ENCODE measurements around the gene ZFP64. TPM values are rescaled to one million over a fixed set of nuclear protein-coding genes. Genes with fewer than 3 reads are reported as not detected.

Gene ZFP64
- polyA plus RNA-seq, 2 of the 4 experiments (the other 2 are of a cell fraction): 14.4 to 22.0 TPM

DNA sequence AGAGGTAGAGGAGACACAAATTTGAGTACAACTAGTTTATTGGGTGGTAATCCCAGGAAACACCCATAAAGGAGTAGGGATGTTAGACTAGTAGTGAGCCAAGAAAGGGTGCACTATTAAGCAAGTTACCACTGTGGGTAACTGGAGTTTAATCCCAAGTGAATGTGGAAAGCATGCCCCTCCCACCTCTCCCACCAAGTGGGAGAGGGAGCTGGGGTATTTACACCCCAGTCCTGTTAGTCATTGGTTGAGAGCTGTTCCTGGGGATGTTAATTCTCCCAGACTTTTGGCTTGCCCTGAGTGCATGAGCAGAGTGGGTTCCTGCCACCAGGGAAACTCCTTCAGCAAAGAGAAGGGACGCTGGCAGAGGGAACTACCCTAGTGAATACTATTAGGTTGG is 49.2 kb upstream of the ZFP64 start:
- no peak for FAIRE-seq

DNA sequence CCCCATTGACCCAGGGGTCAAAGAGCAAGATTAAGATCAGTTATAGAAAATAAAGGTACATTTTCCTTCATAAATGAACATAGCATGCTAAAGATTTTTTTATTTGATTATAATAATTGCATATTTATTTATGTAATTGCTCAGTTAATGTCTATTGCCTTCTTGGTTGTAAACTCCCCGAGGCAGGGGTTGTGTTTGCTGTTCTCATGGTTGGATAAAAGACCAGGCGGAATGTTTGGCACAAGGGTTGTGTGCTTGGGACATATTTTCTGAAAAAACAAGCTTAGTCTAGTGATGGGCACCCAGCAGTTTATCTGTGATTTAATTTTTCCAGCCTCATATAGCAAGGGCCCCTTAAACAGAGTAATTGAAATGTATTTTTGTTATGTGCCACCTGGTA is 47.5 kb upstream of the ZFP64 start:
- H3K4me3 ChIP-seq: no peak overlapping the region
- FAIRE-seq (no peak), ATAC-seq (no peak), DNase-seq (ENCODE audit: low read depth in 1 of 2, low spot score in 1 of 2) (no peak)
- H3K4me2 ChIP-seq: no peak overlapping the region
- ChIA-PET POLR2A (no interaction called here), CTCF (interaction anchor here (1.2 to 1.3 kb wide), 2 partner anchors 8 to 62 kb away, joined by 3 read pairs; no protein-coding TSS in a partner anchor)
- H3K9me3 ChIP-seq: no peaks in the 10 kb centered on the region
- H3K27ac ChIP-seq: no peak overlapping the region
- H3K4me1 ChIP-seq: 0 out of 3 replicates have a peak, but pooled peaks cover 3% of the 10 kb centered on the region
- WGBS (ENCODE audit: missing lambda C conversion rate): 38% methylated on average over 2 of the region's 2 CpGs
- TF ChIP-seq SREBF2 (IDR thresholded peaks at IDR 0.05) (no peak), EHMT2 (IDR thresholded peaks at IDR 0.05; ENCODE audit: low read depth) (no peak), HOXB5 (CRISPR knock-in tag; IDR thresholded peaks at IDR 0.05) (no peak), FOXS1 (CRISPR knock-in tag; IDR thresholded peaks at IDR 0.05) (no peak), FOSL2 (IDR thresholded peaks at IDR 0.05) (no peak), FOSL2 (CRISPR knock-in tag; IDR thresholded peaks at IDR 0.05) (no peak), GATA3 (IDR thresholded peaks at IDR 0.05; ENCODE audit: borderline replicate concordance) (no peak), MAFK (IDR thresholded peaks at IDR 0.05; ENCODE audit: partially characterized antibody) (no peak), ZNF302 (CRISPR knock-in tag; IDR thresholded peaks at IDR 0.05) (no peak)
- TF ChIP-seq, protein P1, sequence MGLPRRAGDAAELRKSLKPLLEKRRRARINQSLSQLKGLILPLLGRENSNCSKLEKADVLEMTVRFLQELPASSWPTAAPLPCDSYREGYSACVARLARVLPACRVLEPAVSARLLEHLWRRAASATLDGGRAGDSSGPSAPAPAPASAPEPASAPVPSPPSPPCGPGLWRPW (IDR thresholded peaks at IDR 0.05): no peak

More for the DNA sequence above, 49.2 kb upstream of the ZFP64 start:
- CTCF ChIA-PET: interaction anchor here (1.3 kb wide), 1 partner anchor 142 kb away, joined by 3 read pairs; no protein-coding TSS in a partner anchor
- 0 out of 3 replicates have a peak, but pooled peaks cover 3% of the 10 kb centered on the region for H3K4me1 ChIP-seq
- WGBS (ENCODE audit: missing lambda C conversion rate): 82% methylated on average over 1 of the region's 1 CpG
- no peak for ATAC-seq
- DNase-seq (ENCODE audit: low read depth in 1 of 2, low spot score in 1 of 2): no peak
- H3K27ac ChIP-seq: no peak overlapping the region
- H3K4me3 ChIP-seq: no peak overlapping the region
- no peak for TF ChIP-seq CBX8 (IDR thresholded peaks at IDR 0.05)
- no peak for TF ChIP-seq PHF8 (IDR thresholded peaks at IDR 0.05; ENCODE audit: borderline replicate concordance, low read depth)
- no peak for TF ChIP-seq EHMT2 (IDR thresholded peaks at IDR 0.05; ENCODE audit: low read depth)
- no peak for TF ChIP-seq NFE2L2 (conservative IDR thresholded peaks at IDR 0.05; ENCODE audit: low read length)
- no peak for TF ChIP-seq HOXB5 (CRISPR knock-in tag; IDR thresholded peaks at IDR 0.05)
- no peak for TF ChIP-seq RFX5 (IDR thresholded peaks at IDR 0.05)
- no peak for TF ChIP-seq EHF (CRISPR knock-in tag; IDR thresholded peaks at IDR 0.05)
- no peak for TF ChIP-seq FOSL2 (IDR thresholded peaks at IDR 0.05)
- no peak for TF ChIP-seq FOSL2 (CRISPR knock-in tag; IDR thresholded peaks at IDR 0.05)
- TF ChIP-seq, protein P1 (IDR thresholded peaks at IDR 0.05): no peak
- TF ChIP-seq, protein P2, sequence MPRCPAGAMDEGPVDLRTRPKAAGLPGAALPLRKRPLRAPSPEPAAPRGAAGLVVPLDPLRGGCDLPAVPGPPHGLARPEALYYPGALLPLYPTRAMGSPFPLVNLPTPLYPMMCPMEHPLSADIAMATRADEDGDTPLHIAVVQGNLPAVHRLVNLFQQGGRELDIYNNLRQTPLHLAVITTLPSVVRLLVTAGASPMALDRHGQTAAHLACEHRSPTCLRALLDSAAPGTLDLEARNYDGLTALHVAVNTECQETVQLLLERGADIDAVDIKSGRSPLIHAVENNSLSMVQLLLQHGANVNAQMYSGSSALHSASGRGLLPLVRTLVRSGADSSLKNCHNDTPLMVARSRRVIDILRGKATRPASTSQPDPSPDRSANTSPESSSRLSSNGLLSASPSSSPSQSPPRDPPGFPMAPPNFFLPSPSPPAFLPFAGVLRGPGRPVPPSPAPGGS (IDR thresholded peaks at IDR 0.05): no peak
- POLR2A ChIA-PET: no interaction called here
- no peaks in the 10 kb centered on the region for H3K9me3 ChIP-seq
- H3K4me2 ChIP-seq: no peak overlapping the region

DNA sequence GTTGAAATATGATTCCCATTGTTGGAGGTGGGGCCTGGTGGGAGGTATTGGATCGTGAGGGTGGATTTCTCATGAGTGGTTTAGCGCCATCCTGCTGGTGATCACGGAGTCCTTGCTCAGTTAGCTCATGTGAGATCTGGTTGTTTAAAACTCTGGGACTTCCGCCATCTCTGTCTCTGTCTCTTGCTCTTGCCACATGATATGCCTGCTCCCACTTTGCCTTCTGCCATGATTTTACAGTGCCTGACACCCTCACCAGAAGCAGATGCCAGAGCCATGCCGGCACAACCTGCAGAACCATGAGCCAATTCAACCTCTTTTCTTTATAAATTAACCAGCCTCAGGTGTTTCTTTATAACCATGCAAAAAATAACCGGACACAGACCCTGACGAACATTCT is 44.7 kb upstream of the ZFP64 start:
- no peak overlapping the region for H3K4me3 ChIP-seq
- CTCF ChIA-PET: no interaction called here
- POLR2A ChIA-PET: no interaction called here
- DNase-seq (ENCODE audit: low read depth in 1 of 2, low spot score in 1 of 2) (no peak), ATAC-seq (no peak), FAIRE-seq (no peak)
- no peak overlapping the region for H3K27ac ChIP-seq
- 68% methylated on average over 7 of the region's 7 CpGs for WGBS (ENCODE audit: missing lambda C conversion rate)
- H3K4me2 ChIP-seq: no peak overlapping the region
- H3K9me3 ChIP-seq: no peaks in the 10 kb centered on the region
- TF ChIP-seq, protein P2 (IDR thresholded peaks at IDR 0.05): no peak
- TF ChIP-seq TP53 (CRISPR knock-in tag; IDR thresholded peaks at IDR 0.05) (no peak), FOSL2 (IDR thresholded peaks at IDR 0.05) (no peak), FOSL2 (CRISPR knock-in tag; IDR thresholded peaks at IDR 0.05) (no peak), KDM5A (IDR thresholded peaks at IDR 0.05) (no peak), RARB (CRISPR knock-in tag; IDR thresholded peaks at IDR 0.05) (no peak), HOXB13 (CRISPR knock-in tag; IDR thresholded peaks at IDR 0.05; ENCODE audit: low read depth) (no peak), ESRRA (IDR thresholded peaks at IDR 0.05; ENCODE audit: borderline replicate concordance, low read length) (no peak), POLR2A (IDR thresholded peaks at IDR 0.05; ENCODE audit: low read length) (no peak), RAD21 (conservative IDR thresholded peaks at IDR 0.05 in 1 of 2, IDR thresholded peaks at IDR 0.05 in 1 of 2) (no peak), NPAS2 (CRISPR knock-in tag; IDR thresholded peaks at IDR 0.05; ENCODE audit: borderline replicate concordance) (no peak)
- TF ChIP-seq, protein P3, sequence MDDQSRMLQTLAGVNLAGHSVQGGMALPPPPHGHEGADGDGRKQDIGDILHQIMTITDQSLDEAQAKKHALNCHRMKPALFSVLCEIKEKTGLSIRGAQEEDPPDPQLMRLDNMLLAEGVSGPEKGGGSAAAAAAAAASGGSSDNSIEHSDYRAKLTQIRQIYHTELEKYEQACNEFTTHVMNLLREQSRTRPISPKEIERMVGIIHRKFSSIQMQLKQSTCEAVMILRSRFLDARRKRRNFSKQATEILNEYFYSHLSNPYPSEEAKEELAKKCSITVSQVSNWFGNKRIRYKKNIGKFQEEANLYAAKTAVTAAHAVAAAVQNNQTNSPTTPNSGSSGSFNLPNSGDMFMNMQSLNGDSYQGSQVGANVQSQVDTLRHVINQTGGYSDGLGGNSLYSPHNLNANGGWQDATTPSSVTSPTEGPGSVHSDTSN (IDR thresholded peaks at IDR 0.05): no peak
- TF ChIP-seq, protein P4, sequence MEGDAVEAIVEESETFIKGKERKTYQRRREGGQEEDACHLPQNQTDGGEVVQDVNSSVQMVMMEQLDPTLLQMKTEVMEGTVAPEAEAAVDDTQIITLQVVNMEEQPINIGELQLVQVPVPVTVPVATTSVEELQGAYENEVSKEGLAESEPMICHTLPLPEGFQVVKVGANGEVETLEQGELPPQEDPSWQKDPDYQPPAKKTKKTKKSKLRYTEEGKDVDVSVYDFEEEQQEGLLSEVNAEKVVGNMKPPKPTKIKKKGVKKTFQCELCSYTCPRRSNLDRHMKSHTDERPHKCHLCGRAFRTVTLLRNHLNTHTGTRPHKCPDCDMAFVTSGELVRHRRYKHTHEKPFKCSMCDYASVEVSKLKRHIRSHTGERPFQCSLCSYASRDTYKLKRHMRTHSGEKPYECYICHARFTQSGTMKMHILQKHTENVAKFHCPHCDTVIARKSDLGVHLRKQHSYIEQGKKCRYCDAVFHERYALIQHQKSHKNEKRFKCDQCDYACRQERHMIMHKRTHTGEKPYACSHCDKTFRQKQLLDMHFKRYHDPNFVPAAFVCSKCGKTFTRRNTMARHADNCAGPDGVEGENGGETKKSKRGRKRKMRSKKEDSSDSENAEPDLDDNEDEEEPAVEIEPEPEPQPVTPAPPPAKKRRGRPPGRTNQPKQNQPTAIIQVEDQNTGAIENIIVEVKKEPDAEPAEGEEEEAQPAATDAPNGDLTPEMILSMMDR (IDR thresholded peaks at IDR 0.05): no peak
- peaks cover 5% of the 10 kb centered on the region; the same call in 2 of the 3 replicates for H3K4me1 ChIP-seq

Data from A549 (cell line).